Common myeloid progenitor, CD34-positive (primary cell): ENCODE results near the gene CACNA1A.

Source experiments
- CTCF ChIA-PET: fragments of 350-600 bp; sonication (Branson Sonifier 250); formaldehyde crosslinking; loops from one replicate; lab custom pipeline; 2021; ENCODE audit warnings: antibody characterized with exemption; lab: Charles Lee
- POLR2A ChIA-PET: fragments of 350-600 bp; sonication (Branson Sonifier 250); formaldehyde crosslinking; loops from one replicate; lab custom pipeline; 2021; ENCODE audit warnings: antibody characterized with exemption; lab: Charles Lee
- DNase-seq, 3 donors: peaks; one replicate each; pipeline versions ENCODE4 v3.0.0 to v3.0.0-alpha.2; 2013
- H3K27ac ChIP-seq, 2 experiments: 1 replicate in 1 of 2; 2 replicates in 1 of 2; pipeline ENCODE4 v1.7.0; 2013; ENCODE audit warnings: inconsistent platforms in 2 of 2, low read length in 2 of 2, mild to moderate bottlenecking in 2 of 2, low read depth in 1 of 2, moderate library complexity in 1 of 2; ENCODE audit not compliant: severe bottlenecking in 2 of 2, insufficient read depth in 1 of 2, poor library complexity in 1 of 2
- H3K27me3 ChIP-seq, 5 experiments: replicated peaks in 2 of 5; 1 replicate in 3 of 5; 2 replicates in 2 of 5; pipeline versions ENCODE4 v1.6.1 to v1.7.0; 2013; ENCODE audit warnings: low read length in 4 of 5, mild to moderate bottlenecking in 2 of 5, moderate library complexity in 2 of 5, inconsistent platforms in 1 of 5; ENCODE audit not compliant: insufficient read depth in 5 of 5, control insufficient read depth in 4 of 5
- H3K36me3 ChIP-seq, 4 experiments: 1 replicate in 2 of 4; 2 replicates in 2 of 4; pipeline versions ENCODE4 v1.6.1 to v1.7.0; 2013; ENCODE audit warnings: low read length in 3 of 4, control low read depth in 1 of 4, mild to moderate bottlenecking in 1 of 4; ENCODE audit not compliant: control insufficient read depth in 4 of 4, insufficient read depth in 4 of 4
- H3K4me1 ChIP-seq, 4 experiments: 1 replicate in 3 of 4; 2 replicates in 1 of 4; pipeline versions ENCODE4 v1.6.1 to v1.7.1; 2013; ENCODE audit warnings: low read length in 3 of 4, mild to moderate bottlenecking in 3 of 4, control low read depth in 1 of 4, inconsistent platforms in 1 of 4, moderate library complexity in 1 of 4; ENCODE audit not compliant: control insufficient read depth in 4 of 4, insufficient read depth in 4 of 4; ENCODE audit errors: control extremely low read depth in 1 of 4
- H3K4me3 ChIP-seq, 7 experiments: 1 replicate in 4 of 7; 2 replicates in 3 of 7; pipeline versions ENCODE4 v1.5.1 to v1.7.0; 2013; ENCODE audit warnings: mild to moderate bottlenecking in 7 of 7, low read length in 6 of 7, moderate library complexity in 6 of 7, inconsistent platforms in 2 of 7, low read depth in 2 of 7, control low read depth in 1 of 7; ENCODE audit not compliant: insufficient read depth in 4 of 7, control insufficient read depth in 1 of 7; ENCODE audit errors: extremely low read depth in 1 of 7
- H3K9me3 ChIP-seq, 5 experiments: 1 replicate in 4 of 5; 2 replicates in 1 of 5; pipeline versions ENCODE4 v1.6.1 to v1.7.1; 2013; ENCODE audit warnings: low read length in 4 of 5, mild to moderate bottlenecking in 2 of 5, inconsistent platforms in 1 of 5, low read depth in 1 of 5, moderate library complexity in 1 of 5; ENCODE audit not compliant: control insufficient read depth in 4 of 5, insufficient read depth in 2 of 5; ENCODE audit errors: control extremely low read depth in 1 of 5
- WGBS: methylation state at CpG from one replicate; pipeline ENCODE4 v1.1.5; 2013; ENCODE audit not compliant: insufficient coverage; 5-methylcytosine and 5-hydroxymethylcytosine counted together

CACNA1A gene

GRCh38 chr19:13411899-13412298, 94.4 kb downstream of the CACNA1A start:
- Histone ChIP-seq H3K27me3 (no peaks in the 10 kb centered on the region), H3K36me3 (no peaks in the 10 kb centered on the region), H3K4me3 (no peak overlapping the region), H3K9me3 (no peaks in the 10 kb centered on the region), H3K4me1 (no peaks in the 10 kb centered on the region), H3K27ac (no peak overlapping the region)
- CTCF ChIA-PET: no interaction called here
- WGBS: 93% methylated on average over 2 of the region's 6 CpGs
- POLR2A ChIA-PET: no interaction called here
- DNase-seq: no peak

GRCh38 chr19:13410946-13411345, 95.3 kb downstream of the CACNA1A start:
- CTCF ChIA-PET: no interaction called here

GRCh38 chr19:13408889-13409518, 97.3 kb downstream of the CACNA1A start:
- no peak for DNase-seq
- ChIA-PET CTCF (no interaction called here), POLR2A (no interaction called here)
- Histone ChIP-seq H3K27me3 (peaks cover 0 to 5% (median 0%) of the 10 kb centered on the region in 5 experiments), H3K4me3 (no peak overlapping the region), H3K27ac (no peak overlapping the region), H3K4me1 (no peaks in the 10 kb centered on the region), H3K36me3 (no peaks in the 10 kb centered on the region), H3K9me3 (no peaks in the 10 kb centered on the region)
- 93% methylated on average over 14 of the region's 16 CpGs for WGBS

More at GRCh38 chr19:13410946-13411345, 95.3 kb downstream of the CACNA1A start:
- Histone ChIP-seq H3K36me3 (no peaks in the 10 kb centered on the region), H3K4me1 (no peaks in the 10 kb centered on the region), H3K9me3 (no peaks in the 10 kb centered on the region), H3K27me3 (no peaks in the 10 kb centered on the region), H3K4me3 (no peak overlapping the region), H3K27ac (no peak overlapping the region)
- DNase-seq: no peak
- 100% methylated on average over 1 of the region's 1 CpG for WGBS
- POLR2A ChIA-PET: no interaction called here

DNA sequence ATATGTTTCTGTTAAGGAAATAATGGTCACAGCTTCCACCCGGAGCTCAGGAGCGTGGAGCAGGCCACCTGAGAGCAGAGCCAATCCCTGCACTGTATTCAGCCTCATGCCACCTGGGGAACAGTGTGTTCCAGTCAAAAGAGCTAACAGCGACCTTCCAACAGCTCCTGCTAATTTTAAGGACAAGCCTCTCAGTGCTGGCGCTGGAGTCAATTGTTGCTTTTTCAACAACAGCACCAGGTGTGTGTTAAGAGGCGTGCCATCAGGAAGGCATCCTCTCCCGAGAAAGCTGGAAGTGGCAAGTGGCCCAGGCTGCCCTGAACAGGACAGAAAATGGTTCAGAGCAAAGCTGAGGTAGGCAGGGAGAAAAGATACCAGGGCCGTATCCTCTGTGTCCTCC, 102.0 kb downstream of the CACNA1A start:
- peaks cover 0 to 5% (median 0%) of the 10 kb centered on the region in 5 experiments for H3K27me3 ChIP-seq
- 88% methylated on average over 7 of the region's 7 CpGs for WGBS
- no peaks in the 10 kb centered on the region for H3K4me1 ChIP-seq
- CTCF ChIA-PET: no interaction called here
- H3K36me3 ChIP-seq: no peaks in the 10 kb centered on the region
- POLR2A ChIA-PET: no interaction called here
- no peak overlapping the region for H3K4me3 ChIP-seq
- no peak for DNase-seq
- peaks cover 0 to 7% (median 0%) of the 10 kb centered on the region in 5 experiments for H3K9me3 ChIP-seq
- H3K27ac ChIP-seq: no peak overlapping the region

DNA sequence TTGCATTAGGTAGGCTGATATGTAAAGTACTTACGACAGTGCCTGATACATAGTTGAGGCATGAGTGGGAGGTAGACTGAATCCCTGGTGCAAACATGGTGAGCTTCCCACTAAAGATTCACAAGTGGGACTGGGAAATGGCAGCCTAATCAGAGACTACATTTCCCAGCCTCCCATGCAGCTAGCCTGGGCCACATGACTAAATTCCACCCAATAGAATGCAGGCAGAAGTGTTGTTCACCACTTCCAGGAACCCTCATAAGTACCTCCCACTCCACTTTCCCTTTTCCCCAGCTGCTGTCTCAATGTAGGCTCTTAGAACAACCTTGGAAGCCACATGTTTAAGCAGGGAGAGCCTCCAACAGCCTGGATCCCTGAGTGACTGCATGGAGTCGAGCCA, 104.9 kb downstream of the CACNA1A start:
- DNase-seq: peak in 1 of 3 donors; percentile 1
- no peak overlapping the region for H3K27ac ChIP-seq
- no peaks in the 10 kb centered on the region for H3K36me3 ChIP-seq
- peaks cover 0 to 12% (median 0%) of the 10 kb centered on the region in 5 experiments for H3K27me3 ChIP-seq
- WGBS: 100% methylated on average over 1 of the region's 2 CpGs
- no peak overlapping the region for H3K4me3 ChIP-seq
- CTCF ChIA-PET: no interaction called here
- peaks cover 0 to 8% (median 0%) of the 10 kb centered on the region in 5 experiments for H3K9me3 ChIP-seq
- peaks cover 0 to 3% (median 0%) of the 10 kb centered on the region in 4 experiments for H3K4me1 ChIP-seq
- POLR2A ChIA-PET: no interaction called here

DNA sequence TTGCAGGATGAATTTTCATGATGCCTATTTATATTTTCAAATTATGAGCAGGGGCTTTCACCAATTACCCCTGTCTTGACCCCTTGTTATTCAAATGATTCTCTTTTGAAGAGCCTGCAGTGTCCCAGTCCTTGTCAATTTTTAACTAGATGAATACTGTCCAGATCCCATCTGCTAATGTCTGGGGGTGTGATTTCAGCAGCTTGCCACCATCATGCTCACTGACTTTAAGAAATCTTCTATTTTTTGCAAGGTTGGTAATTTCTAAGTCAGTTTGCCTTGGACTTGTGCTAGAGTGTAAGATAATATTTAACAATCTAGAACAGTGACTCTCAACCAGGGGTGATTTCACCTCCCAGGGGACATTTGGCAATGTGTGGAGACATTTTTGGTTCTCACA, 106.0 kb downstream of the CACNA1A start:
- POLR2A ChIA-PET: no interaction called here
- Histone ChIP-seq H3K27me3 (peaks cover 0 to 10% (median 0%) of the 10 kb centered on the region in 5 experiments), H3K4me1 (peaks cover 0 to 3% (median 0%) of the 10 kb centered on the region in 4 experiments), H3K27ac (no peak overlapping the region), H3K9me3 (peaks cover 0 to 8% (median 0%) of the 10 kb centered on the region in 5 experiments), H3K4me3 (no peak overlapping the region), H3K36me3 (no peaks in the 10 kb centered on the region)
- no peak for DNase-seq
- CTCF ChIA-PET: no interaction called here

GRCh38 chr19:13399746-13400145, 106.5 kb downstream of the CACNA1A start:
- H3K4me1 ChIP-seq: peaks cover 0 to 3% (median 0%) of the 10 kb centered on the region in 4 experiments
- no peak overlapping the region for H3K27ac ChIP-seq
- no peaks in the 10 kb centered on the region for H3K36me3 ChIP-seq
- POLR2A ChIA-PET: no interaction called here
- CTCF ChIA-PET: no interaction called here
- 90% methylated on average over 4 of the region's 5 CpGs for WGBS
- H3K9me3 ChIP-seq: peaks cover 0 to 8% (median 0%) of the 10 kb centered on the region in 5 experiments
- no peak overlapping the region for H3K4me3 ChIP-seq
- no peak for DNase-seq
- H3K27me3 ChIP-seq: peaks cover 0 to 10% (median 0%) of the 10 kb centered on the region in 5 experiments
